HG02571 (cell line): ENCODE measurements around the gene NAT14.

Source experiments
- ATAC-seq: cut with Tn5 transposase; IDR thresholded peaks from one replicate; pipeline ENCODE4 v1.9.1; 2021; ENCODE audit warnings: mild to moderate bottlenecking, moderate library complexity; ENCODE audit not compliant: unreplicated experiment

NAT14 gene

DNA sequence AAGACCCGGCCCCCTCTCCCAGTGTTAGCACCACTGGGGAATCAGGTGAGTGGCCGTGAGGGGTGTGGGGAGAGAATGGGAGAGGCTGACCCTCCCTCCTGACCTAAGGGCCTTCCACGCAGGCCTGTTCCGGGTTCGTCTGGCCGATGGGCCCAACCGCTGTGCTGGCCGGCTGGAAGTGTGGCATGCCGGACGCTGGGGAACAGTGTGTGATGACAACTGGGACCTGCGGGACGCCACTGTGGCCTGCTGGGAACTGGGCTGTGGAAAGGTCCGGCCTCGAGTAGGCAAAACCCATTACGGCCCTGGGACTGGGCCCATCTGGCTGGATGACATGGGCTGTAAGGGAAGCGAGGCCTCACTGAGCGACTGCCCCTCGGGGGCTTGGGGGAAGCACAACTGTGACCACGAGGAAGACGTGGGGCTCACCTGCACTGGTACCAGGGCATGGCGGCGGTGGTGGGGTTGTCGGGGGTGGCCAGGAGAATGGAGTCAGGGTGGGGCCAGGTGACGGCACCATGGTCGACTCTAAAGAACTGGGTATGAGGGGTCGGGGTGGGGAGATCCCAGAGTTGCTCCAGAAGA is 15.5 kb downstream of the NAT14 start:
- ATAC-seq = no peak

- no peak for ATAC-seq
Observed at GRCh38 chr19:55502197-55502952, 17.4 kb downstream of the NAT14 start.

- ATAC-seq = no peak
Observed at GRCh38 chr19:55503157-55503501, 18.1 kb downstream of the NAT14 start.

DNA sequence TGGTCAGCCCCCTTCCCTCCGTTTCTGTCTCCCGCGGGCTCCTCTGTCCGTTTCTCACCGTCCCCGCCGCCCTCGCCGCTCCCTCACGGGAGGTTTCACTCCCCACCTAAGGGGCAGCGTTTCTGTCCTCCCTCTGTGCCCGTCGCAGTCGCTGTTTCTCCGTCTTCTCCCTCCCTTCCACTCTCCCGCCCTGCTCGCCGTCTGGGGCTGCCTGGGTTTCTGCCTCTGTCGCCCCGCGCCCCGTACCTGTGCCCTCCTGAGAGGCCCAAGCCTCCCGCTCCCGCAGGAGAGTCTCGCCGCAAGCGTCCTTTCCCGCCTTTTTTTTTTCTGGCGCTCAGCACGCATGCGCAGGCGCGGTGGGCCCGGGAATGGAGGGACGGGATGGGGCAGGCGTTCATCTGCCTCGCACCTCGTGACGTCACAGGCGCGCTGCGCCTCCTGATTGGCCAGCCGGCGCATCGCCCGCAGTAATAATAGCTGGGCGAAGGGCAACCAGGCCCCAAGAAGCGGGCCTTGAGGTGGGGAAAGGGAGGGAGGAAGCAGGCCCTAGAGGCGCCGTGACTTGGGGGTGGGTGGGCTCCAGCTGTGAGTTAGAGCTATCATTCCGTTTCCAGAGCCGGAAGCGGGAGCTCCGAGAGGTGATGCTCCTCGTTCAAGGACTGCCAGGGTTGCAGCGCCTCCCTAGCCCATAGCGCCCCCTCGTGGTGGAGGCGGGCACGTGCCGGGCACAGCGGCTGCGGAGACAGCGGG is 18.7 kb downstream of the NAT14 start:
- ATAC-seq = peak; percentile 91

DNA sequence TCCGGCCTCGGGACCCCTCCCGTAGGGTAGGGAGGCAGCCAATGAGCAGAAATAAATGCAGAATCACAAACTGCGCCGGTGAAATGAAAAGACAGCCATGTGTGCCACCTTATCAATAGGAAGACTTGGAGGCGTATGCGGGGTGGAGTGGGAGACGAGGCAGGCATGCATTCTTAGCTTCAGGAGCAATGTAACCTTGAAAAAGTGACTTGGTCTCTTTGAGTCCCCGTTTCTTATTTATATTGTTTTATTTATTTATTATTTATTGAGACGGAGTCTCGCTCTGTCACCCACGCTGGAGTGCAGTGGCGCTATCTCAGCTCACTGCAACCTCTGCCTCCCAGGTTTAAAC is 19.2 kb downstream of the NAT14 start:
- no peak for ATAC-seq

GRCh38 chr19:55504981-55505380 is 20.0 kb downstream of the NAT14 start:
- ATAC-seq = no peak

GRCh38 chr19:55508120-55508519 is 23.1 kb downstream of the NAT14 start:
- ATAC-seq = no peak

GRCh38 chr19:55516878-55517620 is 32.1 kb downstream of the NAT14 start:
- peak; percentile 98 for ATAC-seq

DNA sequence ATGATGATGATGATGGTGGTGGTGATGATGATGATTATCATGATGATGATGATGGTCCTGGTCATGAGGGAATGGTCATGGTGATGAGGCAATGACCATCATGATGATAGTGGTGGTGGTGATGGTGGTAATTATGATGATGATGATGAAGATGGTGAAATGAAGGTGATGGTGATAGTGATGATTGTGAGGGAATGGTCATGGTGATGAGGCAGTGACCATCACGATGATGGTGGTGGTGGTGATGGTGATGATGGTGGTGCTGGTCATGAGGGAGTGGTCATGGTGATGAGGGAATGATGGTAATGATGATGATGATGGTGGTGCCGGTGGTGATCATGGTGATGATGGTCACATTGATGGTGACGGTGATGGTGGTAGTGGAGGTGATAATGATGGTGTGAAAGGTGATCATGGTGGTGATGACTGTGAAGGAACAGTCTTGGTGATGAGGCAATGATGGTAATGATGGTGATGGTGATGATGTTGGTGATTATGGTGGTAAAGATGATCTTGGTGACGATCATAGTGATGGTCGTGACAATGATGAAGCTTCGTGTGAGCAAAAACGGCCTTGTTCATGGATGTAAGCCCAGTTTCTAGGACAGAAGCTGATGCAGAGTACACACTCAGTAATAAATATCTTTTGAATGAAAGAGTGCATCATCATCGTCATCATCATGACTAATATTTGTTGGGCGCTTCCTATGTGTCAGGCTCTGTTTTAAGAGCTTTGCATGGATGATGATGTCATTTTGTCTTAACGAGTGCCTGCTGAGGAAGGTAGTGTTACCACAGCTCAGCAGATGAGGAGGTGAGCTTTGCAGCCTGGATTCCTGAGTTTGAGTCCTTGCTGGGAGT is 34.7 kb downstream of the NAT14 start:
- ATAC-seq = no peak

GRCh38 chr19:55520691-55521292 is 35.8 kb downstream of the NAT14 start:
- ATAC-seq = no peak

DNA sequence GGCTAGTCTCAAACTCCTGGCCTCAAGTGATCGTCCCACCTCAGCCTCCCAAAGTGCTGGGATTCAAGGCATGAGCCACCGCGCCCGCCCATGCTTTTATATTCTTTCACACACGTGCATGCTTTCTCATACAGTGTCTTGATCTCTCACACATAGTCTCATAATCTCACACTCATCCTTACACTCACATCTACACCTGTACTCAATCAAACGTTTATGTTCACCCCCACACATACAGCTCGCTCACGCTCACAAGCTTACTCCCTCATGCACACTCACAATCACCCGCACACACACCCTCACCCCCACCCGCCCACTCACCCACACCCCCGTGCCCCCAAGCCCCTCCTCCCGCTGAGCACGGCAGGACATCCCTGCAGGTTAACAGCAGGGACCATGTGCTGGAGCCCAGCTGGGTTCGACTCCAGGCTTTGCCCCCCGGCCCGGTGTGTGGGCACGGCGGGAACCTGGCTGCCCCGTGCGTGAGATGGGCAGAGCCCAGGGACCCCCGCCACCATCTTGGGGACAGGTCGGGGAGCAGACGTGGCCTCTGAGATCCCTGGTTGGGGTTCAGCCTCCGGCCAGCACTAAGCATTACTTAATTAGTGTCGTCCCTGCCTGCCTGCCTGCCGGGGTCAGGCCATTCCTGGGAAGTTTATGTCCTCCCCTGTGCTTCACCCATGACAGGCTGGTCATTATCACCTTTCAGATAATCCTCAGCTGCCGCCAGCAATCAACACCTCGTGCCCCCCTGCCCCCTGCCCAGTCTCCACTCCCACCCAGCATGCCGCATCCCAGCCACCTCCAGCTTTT is 40.5 kb downstream of the NAT14 start:
- ATAC-seq = no peak

DNA sequence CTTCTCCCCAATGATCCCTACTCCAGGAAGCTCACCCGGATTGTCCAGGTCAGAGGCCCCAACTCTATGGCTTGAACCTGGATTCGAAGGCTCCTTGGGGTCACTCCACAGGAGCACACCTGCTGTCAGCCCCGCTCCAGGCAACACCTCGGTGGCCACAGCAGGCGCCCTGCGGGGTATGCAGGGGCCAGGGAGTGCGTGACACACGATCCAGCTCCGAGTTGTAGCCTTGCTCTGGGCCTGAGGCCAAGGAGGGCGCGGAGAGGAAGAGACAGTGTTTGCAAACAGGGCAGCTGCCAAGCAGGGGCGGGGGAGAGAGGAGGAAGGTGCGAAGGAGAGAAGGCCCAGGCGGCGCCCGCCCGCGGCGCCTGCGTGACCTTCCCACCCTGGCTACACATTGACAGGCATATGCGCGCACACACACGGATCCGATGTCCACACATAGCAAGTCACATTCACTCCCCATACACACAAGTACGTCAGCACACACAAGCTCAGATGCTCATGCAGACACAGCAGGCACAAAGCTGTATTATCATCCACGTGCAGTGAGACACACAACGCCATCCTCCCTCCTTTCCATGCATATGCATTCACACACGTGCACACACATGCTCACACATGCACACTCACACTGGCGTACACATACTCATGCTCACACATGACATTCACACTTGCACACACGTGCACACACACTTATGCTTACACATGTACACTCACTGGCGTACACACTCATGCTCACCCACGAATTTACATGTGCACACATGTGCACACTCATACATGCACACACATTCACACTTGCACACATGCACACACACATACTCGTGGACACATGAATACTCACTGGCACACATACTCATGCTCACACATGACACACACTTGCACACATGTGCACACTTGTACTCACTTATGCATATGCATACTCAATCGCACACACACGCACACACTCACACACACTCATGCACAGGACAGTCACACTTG is 41.5 kb downstream of the NAT14 start:
- ATAC-seq = no peak

- ATAC-seq = no peak
Observed at GRCh38 chr19:55527197-55528029, 42.4 kb downstream of the NAT14 start.

DNA sequence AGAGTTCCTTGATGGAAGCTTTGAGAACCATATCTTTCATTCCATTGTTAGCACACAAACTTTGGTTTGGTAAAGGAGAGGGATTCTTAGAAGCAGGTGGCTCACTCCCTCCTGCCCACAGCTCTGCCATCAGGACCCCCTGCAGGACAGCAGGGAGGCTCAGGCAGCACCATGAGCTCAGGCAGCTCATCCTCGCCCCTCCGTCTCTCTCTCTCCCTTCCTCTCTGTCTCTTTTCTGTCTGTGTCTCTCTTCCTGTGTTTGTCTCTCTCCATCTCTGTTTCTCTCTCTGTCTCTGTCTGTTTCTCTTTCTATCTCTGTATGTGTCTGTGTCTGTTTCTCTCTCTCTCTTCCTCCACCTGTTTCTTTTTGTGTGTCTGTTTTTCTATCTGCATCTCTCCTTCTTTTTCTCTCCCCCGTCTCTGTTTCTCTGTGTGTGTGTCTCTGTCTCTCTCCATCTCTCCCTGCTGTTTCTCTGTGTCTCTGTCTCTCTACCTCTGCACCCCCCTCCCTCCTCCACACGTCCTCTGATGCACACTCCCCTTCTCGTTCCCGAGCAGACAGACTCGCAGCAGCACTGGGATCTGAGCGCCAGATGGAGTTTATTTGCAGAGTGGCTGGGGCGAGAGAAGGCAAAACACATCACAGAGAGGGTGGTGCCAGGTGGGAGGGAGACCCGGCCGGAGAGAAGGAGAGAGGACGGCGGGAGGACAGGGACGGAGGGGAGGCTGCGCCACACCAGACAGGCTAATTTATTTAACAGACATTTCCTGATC is 43.2 kb downstream of the NAT14 start:
- ATAC-seq = no peak

DNA sequence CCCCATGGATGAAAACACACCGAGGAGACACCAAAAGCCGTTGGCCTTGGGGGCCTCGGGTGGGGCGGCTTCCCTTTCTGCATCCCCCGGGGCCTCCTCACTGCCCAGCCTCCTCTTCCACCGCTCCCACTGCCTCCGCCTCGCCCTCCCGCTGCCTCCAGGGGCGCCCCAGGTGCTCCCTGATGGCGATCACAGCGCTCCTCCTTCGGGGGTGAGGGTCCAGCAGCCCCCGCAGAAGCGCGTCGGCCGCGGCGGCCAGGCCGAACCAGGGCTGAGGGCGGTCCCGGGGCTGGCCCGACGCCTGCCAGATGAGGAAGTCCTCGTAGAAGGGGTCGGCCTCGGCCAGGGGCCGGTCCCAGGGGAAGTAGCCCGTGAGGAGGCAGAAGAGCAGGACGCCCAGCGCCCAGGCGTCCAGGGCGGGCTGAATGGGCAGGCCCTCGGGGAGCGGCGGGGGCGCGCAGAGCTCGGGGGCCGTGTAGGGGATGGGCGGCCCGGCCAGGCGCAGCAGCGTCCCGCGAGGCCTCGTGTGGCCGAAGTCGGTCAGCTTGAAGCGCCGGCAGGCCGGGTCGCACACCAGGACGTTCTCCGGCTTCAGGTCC is 44.7 kb downstream of the NAT14 start:
- ATAC-seq = no peak

DNA sequence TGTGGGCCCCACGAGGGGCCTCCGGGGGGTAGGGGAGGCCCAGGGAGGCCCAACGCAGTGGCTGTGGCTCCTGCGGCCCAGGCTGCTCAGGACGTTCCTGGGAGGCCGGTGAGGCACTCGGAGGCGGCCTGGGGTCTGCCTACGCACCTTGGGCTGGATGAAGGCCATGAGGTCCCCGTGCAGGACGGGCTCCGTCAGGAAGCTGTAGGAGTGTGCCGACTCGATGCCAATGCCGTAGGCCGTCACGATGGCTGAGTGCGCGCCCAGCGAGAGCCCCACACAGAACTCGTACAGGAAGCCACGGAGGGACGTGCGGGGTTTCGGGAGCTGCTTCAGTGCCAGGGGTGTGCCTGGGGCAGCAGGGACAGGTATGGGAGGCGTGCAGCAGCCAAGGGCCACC is 46.0 kb downstream of the NAT14 start:
- no peak for ATAC-seq
